Activated naive CD4-positive, alpha-beta T cell treated with anti-CD3 and anti-CD28 coated beads, Interleukin-2, amount 50 U/mL, for 16 hours (primary cell): Measurements from ENCODE around the gene ID3.

Experiments
- DNase-seq: peaks from one replicate; pipeline ENCODE4 v3.0.0-alpha.2; 2020

ID3 gene

GRCh38 chr1:23525558-23526250 lies 33.6 kb downstream of the ID3 start:
- no peak for DNase-seq

- DNase-seq, result no peak
Measured at GRCh38 chr1:23524716-23525401, 34.4 kb downstream of the ID3 start.

- no peak for DNase-seq
Measured at GRCh38 chr1:23524163-23524562, 35.1 kb downstream of the ID3 start.

- no peak for DNase-seq
Measured at GRCh38 chr1:23522244-23522982, 36.9 kb downstream of the ID3 start.

GRCh38 chr1:23521588-23521987 lies 37.7 kb downstream of the ID3 start:
- no peak for DNase-seq

- no peak for DNase-seq
Measured at GRCh38 chr1:23517581-23517980, 41.7 kb downstream of the ID3 start.

- no peak for DNase-seq
Measured at GRCh38 chr1:23515905-23516304, 43.4 kb downstream of the ID3 start.

GRCh38 chr1:23514111-23514679 lies 45.1 kb downstream of the ID3 start:
- DNase-seq, result no peak

GRCh38 chr1:23509896-23510295 lies 49.4 kb downstream of the ID3 start:
- DNase-seq, result no peak
